ENCODE data around the gene SNTB2.
A peak's percentile ranks its signal among the peaks of the same experiment; 100 is the strongest.

Gene SNTB2

DNA sequence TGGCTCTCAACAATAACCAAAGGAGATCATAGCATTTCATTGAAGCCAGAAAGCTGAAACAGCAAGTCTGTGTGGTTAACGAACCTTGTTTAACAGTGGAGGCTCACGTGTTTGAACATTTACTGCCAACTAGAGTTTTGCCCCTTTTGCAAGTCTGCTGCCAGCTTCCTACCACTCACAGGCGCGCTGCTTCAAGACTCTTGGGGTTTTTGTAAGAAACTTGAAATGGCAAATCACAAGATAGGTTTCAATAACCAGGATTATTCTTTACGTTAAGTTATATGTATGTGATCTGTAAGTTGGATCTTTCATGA, 1.2 kb downstream of the SNTB2 start:
- Histone ChIP-seq H2BK12ac (ENCODE audit: low read length) (no peak overlapping the region), H3K79me1 (ENCODE audit: low read depth, low read length) (peaks cover 1% of the 10 kb centered on the region), H2BK15ac (ENCODE audit: low read length) (no peak overlapping the region), H4K8ac (ENCODE audit: low read depth, low read length) (no peak overlapping the region), H3K36me3 (replicated peaks in 1 of 2; ENCODE audit: control insufficient read depth in 2 of 2, insufficient read depth in 2 of 2, low read length in 2 of 2) (peaks cover 0 to 12% of the 10 kb centered on the region in 2 donors), H2BK5ac (ENCODE audit: low read length) (no peak overlapping the region), H3K27ac (replicated peaks; ENCODE audit: low read length) (no peak overlapping the region), H3K9me3 (replicated peaks in 1 of 2; ENCODE audit: control insufficient read depth in 2 of 2, insufficient read depth in 1 of 2, low read depth in 1 of 2, low read length in 2 of 2) (no peaks in the 10 kb centered on the region), H3K18ac (ENCODE audit: low read length) (no peak overlapping the region), H3K9ac (ENCODE audit: low read depth, low read length, poor library complexity) (no peak overlapping the region), H3K23ac (ENCODE audit: low read depth, low read length, poor library complexity) (no peak overlapping the region), H2AFZ (ENCODE audit: low read length) (peak overlapping the region; percentile 85), H3K4me1 (ENCODE audit: control insufficient read depth in 2 of 2, insufficient read depth in 1 of 2, low read depth in 1 of 2, low read length in 2 of 2) (peaks cover 5% of the 10 kb centered on the region in 2 donors), H3K4me2 (ENCODE audit: insufficient read depth, low read length, poor library complexity, severe bottlenecking) (peak overlapping the region; percentile 84), H4K91ac (ENCODE audit: low read depth, low read length, poor library complexity) (no peak overlapping the region), H3K4ac (ENCODE audit: low read length) (no peak overlapping the region), H3K14ac (ENCODE audit: low read length) (peak overlapping the region; percentile 47), H3K27me3 (ENCODE audit: control insufficient read depth in 3 of 3, insufficient read depth in 3 of 3, low read depth in 1 of 3, low read length in 3 of 3) (no peaks in the 10 kb centered on the region), H2AK5ac (ENCODE audit: low read depth, low read length) (no peak overlapping the region), H2BK120ac (ENCODE audit: low read depth, low read length) (no peak overlapping the region), H3K4me3 (ENCODE audit: low read length in 2 of 2) (peak overlapping the region; percentile 91 to 99)
- no CpG with 5 or more reads among the region's 5 CpGs for WGBS, 2 donors (ENCODE audit: extremely low coverage in 2 of 2, insufficient read length in 2 of 2, insufficient replicate concordance in 1 of 2)
- DNase-seq (ENCODE audit: low spot score), result peak; percentile 9

DNA sequence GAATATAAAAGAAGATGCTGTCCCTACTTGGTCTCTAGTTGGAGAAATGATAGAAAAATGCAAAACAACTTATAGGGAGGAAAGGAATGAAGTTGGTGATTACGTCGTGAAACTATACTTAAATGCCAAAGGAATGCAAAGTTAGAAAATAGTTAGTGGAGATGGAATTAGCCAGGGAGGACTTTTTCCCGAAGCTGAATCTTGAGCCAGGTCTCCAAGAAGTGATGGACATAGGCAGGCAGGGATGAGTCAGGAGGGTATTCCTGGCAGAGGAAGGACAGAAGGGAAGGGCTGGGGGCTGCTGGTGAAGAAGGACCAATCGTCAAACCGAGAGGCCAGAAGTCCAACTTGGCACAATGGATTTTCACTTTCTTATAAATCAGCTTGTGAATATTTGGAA, 1.8 kb downstream of the SNTB2 start:
- H3K9ac ChIP-seq (ENCODE audit: low read depth, low read length, poor library complexity), result no peak overlapping the region
- WGBS, 2 donors (ENCODE audit: extremely low coverage in 2 of 2, insufficient read length in 2 of 2, insufficient replicate concordance in 1 of 2), result 100% methylated on average over 2 of the region's 5 CpGs
- H3K79me1 ChIP-seq (ENCODE audit: low read depth, low read length), result peaks cover 1% of the 10 kb centered on the region
- H2BK120ac ChIP-seq (ENCODE audit: low read depth, low read length), result no peak overlapping the region
- H3K4ac ChIP-seq (ENCODE audit: low read length), result no peak overlapping the region
- no peak overlapping the region for H2AK5ac ChIP-seq (ENCODE audit: low read depth, low read length)
- H2BK15ac ChIP-seq (ENCODE audit: low read length), result no peak overlapping the region
- H4K8ac ChIP-seq (ENCODE audit: low read depth, low read length), result no peak overlapping the region
- H3K27me3 ChIP-seq (ENCODE audit: control insufficient read depth in 3 of 3, insufficient read depth in 3 of 3, low read depth in 1 of 3, low read length in 3 of 3), result no peaks in the 10 kb centered on the region
- no peak for DNase-seq (ENCODE audit: low spot score)
- peaks cover 5% of the 10 kb centered on the region in 2 donors for H3K4me1 ChIP-seq (ENCODE audit: control insufficient read depth in 2 of 2, insufficient read depth in 1 of 2, low read depth in 1 of 2, low read length in 2 of 2)
- H3K14ac ChIP-seq (ENCODE audit: low read length), result no peak overlapping the region
- no peaks in the 10 kb centered on the region for H3K9me3 ChIP-seq (replicated peaks in 1 of 2; ENCODE audit: control insufficient read depth in 2 of 2, insufficient read depth in 1 of 2, low read depth in 1 of 2, low read length in 2 of 2)
- peaks cover 0 to 12% of the 10 kb centered on the region in 2 donors for H3K36me3 ChIP-seq (replicated peaks in 1 of 2; ENCODE audit: control insufficient read depth in 2 of 2, insufficient read depth in 2 of 2, low read length in 2 of 2)
- H3K4me3 ChIP-seq (ENCODE audit: low read length in 2 of 2), result peak overlapping the region in 1 of 2 donors; percentile 91
- no peak overlapping the region for H2AFZ ChIP-seq (ENCODE audit: low read length)
- H3K27ac ChIP-seq (replicated peaks; ENCODE audit: low read length), result no peak overlapping the region
- H3K18ac ChIP-seq (ENCODE audit: low read length), result no peak overlapping the region
- no peak overlapping the region for H3K23ac ChIP-seq (ENCODE audit: low read depth, low read length, poor library complexity)
- H3K4me2 ChIP-seq (ENCODE audit: insufficient read depth, low read length, poor library complexity, severe bottlenecking), result peak overlapping the region; percentile 84
- H2BK12ac ChIP-seq (ENCODE audit: low read length), result no peak overlapping the region
- no peak overlapping the region for H4K91ac ChIP-seq (ENCODE audit: low read depth, low read length, poor library complexity)
- H2BK5ac ChIP-seq (ENCODE audit: low read length), result no peak overlapping the region

GRCh38 chr16:69190046-69190588, 3.2 kb downstream of the SNTB2 start:
- no peak overlapping the region for H2BK12ac ChIP-seq (ENCODE audit: low read length)
- H3K4ac ChIP-seq (ENCODE audit: low read length), result no peak overlapping the region
- no peak overlapping the region for H3K4me2 ChIP-seq (ENCODE audit: insufficient read depth, low read length, poor library complexity, severe bottlenecking)
- no peak overlapping the region for H3K4me3 ChIP-seq (ENCODE audit: low read length in 2 of 2)
- no peak overlapping the region for H2AK5ac ChIP-seq (ENCODE audit: low read depth, low read length)
- H3K23ac ChIP-seq (ENCODE audit: low read depth, low read length, poor library complexity), result no peak overlapping the region
- H2BK120ac ChIP-seq (ENCODE audit: low read depth, low read length), result no peak overlapping the region
- H4K8ac ChIP-seq (ENCODE audit: low read depth, low read length), result no peak overlapping the region
- no peak overlapping the region for H2BK15ac ChIP-seq (ENCODE audit: low read length)
- DNase-seq (ENCODE audit: low spot score), result no peak
- H2AFZ ChIP-seq (ENCODE audit: low read length), result no peak overlapping the region
- no peak overlapping the region for H3K14ac ChIP-seq (ENCODE audit: low read length)
- no peak overlapping the region for H3K9ac ChIP-seq (ENCODE audit: low read depth, low read length, poor library complexity)
- H3K27me3 ChIP-seq (ENCODE audit: control insufficient read depth in 3 of 3, insufficient read depth in 3 of 3, low read depth in 1 of 3, low read length in 3 of 3), result no peaks in the 10 kb centered on the region
- H3K27ac ChIP-seq (replicated peaks; ENCODE audit: low read length), result no peak overlapping the region
- H3K9me3 ChIP-seq (replicated peaks in 1 of 2; ENCODE audit: control insufficient read depth in 2 of 2, insufficient read depth in 1 of 2, low read depth in 1 of 2, low read length in 2 of 2), result no peaks in the 10 kb centered on the region
- H3K36me3 ChIP-seq (replicated peaks in 1 of 2; ENCODE audit: control insufficient read depth in 2 of 2, insufficient read depth in 2 of 2, low read length in 2 of 2), result peaks cover 0 to 12% of the 10 kb centered on the region in 2 donors
- peaks cover 1% of the 10 kb centered on the region for H3K79me1 ChIP-seq (ENCODE audit: low read depth, low read length)
- WGBS, 2 donors (ENCODE audit: extremely low coverage in 2 of 2, insufficient read length in 2 of 2, insufficient replicate concordance in 1 of 2), result no CpG with 5 or more reads among the region's 2 CpGs
- H3K18ac ChIP-seq (ENCODE audit: low read length), result no peak overlapping the region
- no peak overlapping the region for H2BK5ac ChIP-seq (ENCODE audit: low read length)
- no peak overlapping the region for H4K91ac ChIP-seq (ENCODE audit: low read depth, low read length, poor library complexity)
- H3K4me1 ChIP-seq (ENCODE audit: control insufficient read depth in 2 of 2, insufficient read depth in 1 of 2, low read depth in 1 of 2, low read length in 2 of 2), result peaks cover 5% of the 10 kb centered on the region in 2 donors

- Histone ChIP-seq H3K4ac (ENCODE audit: low read length) (no peak overlapping the region), H3K27ac (replicated peaks; ENCODE audit: low read length) (no peak overlapping the region), H3K9me3 (replicated peaks in 1 of 2; ENCODE audit: control insufficient read depth in 2 of 2, insufficient read depth in 1 of 2, low read depth in 1 of 2, low read length in 2 of 2) (no peaks in the 10 kb centered on the region), H4K91ac (ENCODE audit: low read depth, low read length, poor library complexity) (no peak overlapping the region), H3K27me3 (ENCODE audit: control insufficient read depth in 3 of 3, insufficient read depth in 3 of 3, low read depth in 1 of 3, low read length in 3 of 3) (no peaks in the 10 kb centered on the region), H2BK120ac (ENCODE audit: low read depth, low read length) (no peak overlapping the region), H2BK5ac (ENCODE audit: low read length) (no peak overlapping the region), H2AFZ (ENCODE audit: low read length) (no peak overlapping the region), H3K18ac (ENCODE audit: low read length) (no peak overlapping the region), H3K4me3 (ENCODE audit: low read length in 2 of 2) (no peak overlapping the region), H3K79me1 (ENCODE audit: low read depth, low read length) (peaks cover 1% of the 10 kb centered on the region), H2BK12ac (ENCODE audit: low read length) (no peak overlapping the region), H3K23ac (ENCODE audit: low read depth, low read length, poor library complexity) (no peak overlapping the region), H3K36me3 (replicated peaks in 1 of 2; ENCODE audit: control insufficient read depth in 2 of 2, insufficient read depth in 2 of 2, low read length in 2 of 2) (peaks cover 0 to 12% of the 10 kb centered on the region in 2 donors), H3K4me1 (ENCODE audit: control insufficient read depth in 2 of 2, insufficient read depth in 1 of 2, low read depth in 1 of 2, low read length in 2 of 2) (peaks cover 5% of the 10 kb centered on the region in 2 donors), H2AK5ac (ENCODE audit: low read depth, low read length) (no peak overlapping the region), H3K4me2 (ENCODE audit: insufficient read depth, low read length, poor library complexity, severe bottlenecking) (no peak overlapping the region), H3K9ac (ENCODE audit: low read depth, low read length, poor library complexity) (no peak overlapping the region), H2BK15ac (ENCODE audit: low read length) (no peak overlapping the region), H3K14ac (ENCODE audit: low read length) (no peak overlapping the region), H4K8ac (ENCODE audit: low read depth, low read length) (no peak overlapping the region)
- DNase-seq (ENCODE audit: low spot score), result no peak
- WGBS, 2 donors (ENCODE audit: extremely low coverage in 2 of 2, insufficient read length in 2 of 2, insufficient replicate concordance in 1 of 2), result no CpG with 5 or more reads among the region's 3 CpGs
Observed at GRCh38 chr16:69190598-69190997, 3.6 kb downstream of the SNTB2 start.

All from neuronal stem cell (in vitro differentiated cells).